OCI-LY7 (cell line): ENCODE data around the gene SPRN. TPM values are rescaled to one million over a fixed set of nuclear protein-coding genes. Genes with fewer than 3 reads are reported as not detected.

ENCODE experiments used
- BruUV-seq: library from RNA; stranded (reverse); fragments of 400-500 nt; replicated peaks from 2 replicates; lab custom pipeline; 2021; lab: Mats Ljungman, UMichigan
- CTCF ChIA-PET: fragments of 300-600 bp; sonication (Branson Sonifier 250); formaldehyde crosslinking; loops from one replicate; lab custom pipeline; 2022; ENCODE audit warnings: antibody characterized with exemption; ENCODE audit not compliant: unreplicated experiment; lab: Charles Lee
- POLR2A ChIA-PET: fragments of 300-600 bp; sonication (Branson Sonifier 250); formaldehyde crosslinking; loops from one replicate; lab custom pipeline; 2022; ENCODE audit warnings: antibody characterized with exemption; lab: Charles Lee
- DNase-seq: peaks from one replicate; pipeline ENCODE4 v3.0.0-alpha.2; 2015; ENCODE audit warnings: low spot score
- H2AFZ ChIP-seq: fragments of 200-600 bp; sonication (generic), shearing (Covaris generic); 2 replicates; pipeline ENCODE4 v1.6.1; 2014; ENCODE audit warnings: mild to moderate bottlenecking, antibody characterized with exemption, low read length, moderate library complexity
- H3K27ac ChIP-seq: fragments of 200-600 bp; sonication (generic); 2 replicates; pipeline ENCODE4 v1.5.1; 2014; ENCODE audit warnings: mixed run types, low read depth, mild to moderate bottlenecking, moderate library complexity, low read length, inconsistent platforms; ENCODE audit not compliant: poor library complexity, severe bottlenecking
- H3K36me3 ChIP-seq: fragments of 200-600 bp; sonication (generic); 2 replicates; pipeline ENCODE4 v1.6.1; 2014; ENCODE audit warnings: mild to moderate bottlenecking, antibody characterized with exemption, low read length, moderate library complexity, mixed read lengths; ENCODE audit not compliant: insufficient read depth
- H3K4me1 ChIP-seq: fragments of 200-600 bp; sonication (generic); 2 replicates; pipeline ENCODE4 v1.5.1; 2014; ENCODE audit warnings: mild to moderate bottlenecking, low read length; ENCODE audit not compliant: insufficient read depth, poor library complexity, severe bottlenecking
- H3K4me2 ChIP-seq: fragments of 200-600 bp; sonication (generic); 2 replicates; pipeline ENCODE4 v1.6.1; 2014; ENCODE audit warnings: mild to moderate bottlenecking, low read length
- H3K4me3 ChIP-seq: fragments of 200-600 bp; sonication (generic); 2 replicates; pipeline ENCODE4 v1.5.1; 2014; ENCODE audit warnings: mild to moderate bottlenecking, low read depth, low read length; ENCODE audit not compliant: poor library complexity, severe bottlenecking
- H3K79me2 ChIP-seq: fragments of 200-600 bp; sonication (generic); 2 replicates; pipeline ENCODE4 v1.6.1; 2016; ENCODE audit warnings: low read depth, mild to moderate bottlenecking, low read length, moderate library complexity, mixed read lengths; ENCODE audit not compliant: insufficient read depth
- H3K9me2 ChIP-seq: fragments of 200-600 bp; sonication (generic); 2 replicates; pipeline ENCODE4 v1.6.1; 2016; ENCODE audit warnings: mild to moderate bottlenecking, low read length, mixed read lengths; ENCODE audit not compliant: insufficient read depth
- H3K9me3 ChIP-seq: fragments of 200-600 bp; sonication (generic); 2 replicates; pipeline ENCODE4 v1.6.1; 2014; ENCODE audit warnings: mild to moderate bottlenecking, mixed run types, low read length, mixed read lengths
- H4K20me1 ChIP-seq: fragments of 200-600 bp; sonication (generic); 2 replicates; pipeline ENCODE4 v1.6.1; 2014; ENCODE audit warnings: mild to moderate bottlenecking, antibody characterized with exemption, low read length, moderate library complexity, mixed read lengths; ENCODE audit not compliant: insufficient read depth
- CTCF ChIP-seq: fragments of 200-600 bp; sonication (generic); conservative IDR thresholded peaks from 2 replicates; pipeline ENCODE4 v1.5.1; 2014; ENCODE audit warnings: mild to moderate bottlenecking, antibody characterized with exemption, low read length, moderate library complexity, mixed read lengths
- EZH2phosphoT487 ChIP-seq: fragments of 200-600 bp; sonication (generic); IDR thresholded peaks from 2 replicates; pipeline ENCODE4 v1.6.1; 2018; ENCODE audit warnings: low read depth, borderline replicate concordance, mild to moderate bottlenecking, mixed run types, antibody characterized with exemption, low read length, moderate library complexity, mixed read lengths
- intact Hi-C: fragments of 100-400 bp; cut with micrococcal nuclease; formaldehyde crosslinking; loops from one replicate; pipeline ENCODE4 v1.10.0; 2022; ENCODE audit not compliant: unreplicated experiment
- total RNA-seq, 2 experiments: library from RNA; depleted of rRNA in 1 of 2; stranded (reverse); fragments of >200 nt in 1 of 2; shearing (Covaris generic) in 1 of 2; gene quantifications; 2 replicates each; pipeline ENCODE4 v1.2.3, GENCODE V29; 2014 to 2022

Gene SPRN
- total RNA-seq, 2 experiments from 2014 or later = not detected

GRCh38 chr10:133396035-133396624 is 28.3 kb downstream of the SPRN start:
- Histone ChIP-seq H3K9me3 (no peaks in the 10 kb centered on the region), H3K9me2 (no peaks in the 10 kb centered on the region), H4K20me1 (no peaks in the 10 kb centered on the region), H3K27ac (no peak overlapping the region), H3K79me2 (peaks cover 53% of the 10 kb centered on the region), H3K4me3 (no peak overlapping the region), H3K4me2 (no peak overlapping the region), H3K4me1 (peaks cover 40% of the 10 kb centered on the region), H2AFZ (no peak overlapping the region), H3K36me3 (peaks cover 57% of the 10 kb centered on the region)
- no TSS peak for BruUV-seq
- TF ChIP-seq CTCF (no peak), EZH2phosphoT487 (no peak)
- ChIA-PET POLR2A (no interaction called here), CTCF (no interaction called here)
- intact Hi-C loops = no loop called here
- DNase-seq = no peak

- H4K20me1 ChIP-seq = no peaks in the 10 kb centered on the region
- H3K4me1 ChIP-seq = peaks cover 51% of the 10 kb centered on the region
- H3K9me3 ChIP-seq = no peaks in the 10 kb centered on the region
- H3K4me3 ChIP-seq = peak overlapping the region; percentile 99
- ChIA-PET POLR2A (no interaction called here), CTCF (no interaction called here)
- TF ChIP-seq EZH2phosphoT487 (no peak), CTCF (no peak)
- intact Hi-C loops = loop anchor here (5.0 kb wide), 2 partner anchors 88 to 1238 kb away; partner anchors contain the start of genes TUBGCP2 and ZNF511
- H3K27ac ChIP-seq = peak overlapping the region; percentile 65
- H2AFZ ChIP-seq = peak overlapping the region; percentile 34; the same call in 1 of the 2 replicates
- H3K36me3 ChIP-seq = peaks cover 44% of the 10 kb centered on the region
- DNase-seq = no peak
- no peaks in the 10 kb centered on the region for H3K9me2 ChIP-seq
- H3K4me2 ChIP-seq = peak overlapping the region; percentile 96
- BruUV-seq = TSS peak; percentile 46
- H3K79me2 ChIP-seq = peaks cover 53% of the 10 kb centered on the region
Measured at GRCh38 chr10:133394801-133395221, 29.6 kb downstream of the SPRN start.

DNA sequence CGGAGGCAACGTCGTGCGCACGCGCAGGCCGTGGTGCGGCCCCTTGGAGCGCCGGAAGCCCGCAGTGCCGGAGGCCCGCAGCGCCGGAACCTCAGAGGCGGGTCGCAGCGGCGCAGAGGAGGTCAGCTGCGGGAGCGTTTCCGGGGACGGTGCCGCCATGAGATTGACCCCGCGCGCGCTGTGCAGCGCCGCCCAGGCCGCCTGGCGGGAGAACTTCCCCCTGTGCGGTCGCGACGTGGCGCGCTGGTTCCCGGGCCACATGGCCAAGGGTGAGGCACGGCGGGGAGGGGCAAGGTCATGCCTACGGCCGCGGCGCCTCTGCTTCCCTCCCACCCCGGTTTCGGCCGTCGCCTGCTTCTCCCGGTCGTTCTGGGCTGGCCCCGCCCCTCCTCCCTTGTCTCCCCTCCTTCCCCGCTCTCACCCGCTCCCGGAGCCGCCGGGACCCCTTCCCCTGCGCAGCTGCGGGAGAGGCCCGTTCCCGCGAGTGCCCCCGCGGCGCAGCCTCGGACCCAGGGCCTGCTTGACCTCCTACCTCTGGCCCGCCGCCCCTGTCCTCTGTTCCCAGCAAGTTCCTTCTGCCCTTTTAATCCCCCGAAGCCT is 30.3 kb downstream of the SPRN start, which contains the start of gene MTG1:
Gene MTG1 (plus strand): TSS at position 94 of the 600 bp plus-strand sequence. CDS start 64 bp downstream, at position 158.
- Histone ChIP-seq H3K4me3 (peak within 1 kb of the TSS; percentile 99), H3K4me1 (peaks cover 56% of the 10 kb centered on the region), H3K79me2 (peaks cover 53% of the 10 kb centered on the region), H2AFZ (peak within 1 kb of the TSS; percentile 34; the same call in 1 of the 2 replicates), H3K9me3 (no peaks in the 10 kb centered on the region), H4K20me1 (no peaks in the 10 kb centered on the region), H3K36me3 (peaks cover 37% of the 10 kb centered on the region), H3K4me2 (peak within 1 kb of the TSS; percentile 96), H3K27ac (peak within 1 kb of the TSS; percentile 99), H3K9me2 (no peaks in the 10 kb centered on the region)
- DNase-seq = peak; percentile 97
- BruUV-seq = no TSS peak
- CTCF ChIA-PET = no interaction called here
- intact Hi-C loops = loop anchor here (5.0 kb wide), 2 partner anchors 87 to 1237 kb away; partner anchors contain the start of genes TUBGCP2 and ZNF511
- TF ChIP-seq EZH2phosphoT487 = no peak
- TF ChIP-seq CTCF = no peak
- POLR2A ChIA-PET = no interaction called here
